Measurements from ENCODE around the gene MRO. TPM values are rescaled to one million over a fixed set of nuclear protein-coding genes. Genes with fewer than 3 reads are reported as not detected.
A peak's percentile ranks its signal among the peaks of the same experiment; 100 is the strongest.
"Not testable (repeated sequence)": the region's sequence is repeated elsewhere in the genome, so short reads cannot be mapped to it uniquely, and the experiment has no call there.

MRO gene
- total and polyA plus RNA-seq, 2 of the 4 experiments (the other 2 are of a cell fraction): not detected

GRCh38 chr18:50857166-50857565 lies 37.4 kb upstream of the MRO start:
- H3K4me2 ChIP-seq (ENCODE audit: low read depth, low read length); H3K9ac ChIP-seq (ENCODE audit: low read depth, low read length); H3K4ac ChIP-seq (ENCODE audit: low read depth, low read length); H3K79me1 ChIP-seq (ENCODE audit: low read depth in 1 of 2, low read length in 2 of 2); H3K9me1 ChIP-seq (ENCODE audit: insufficient read depth, low read length); H3K56ac ChIP-seq (ENCODE audit: extremely low read depth, insufficient read depth, low read length); intact Hi-C loops (cut with micrococcal nuclease); H3K36me3 ChIP-seq (ENCODE audit: control insufficient read depth, insufficient read depth, low read length); H2BK5ac ChIP-seq (ENCODE audit: low read depth, low read length, poor library complexity, severe bottlenecking); H4K20me1 ChIP-seq (ENCODE audit: insufficient read depth, low read length); H4K5ac ChIP-seq (ENCODE audit: low read depth, low read length); in situ Hi-C loops (cut with MboI; ENCODE audit: low sequenced_read_pairs); H2BK20ac ChIP-seq (ENCODE audit: low read depth, low read length); H4K91ac ChIP-seq (ENCODE audit: insufficient read depth, low read depth, low read length); BruUV-seq (replicated peaks); H3K18ac ChIP-seq (ENCODE audit: low read depth, low read length); H4K8ac ChIP-seq (ENCODE audit: low read depth in 2 of 2, low read length in 2 of 2); H3K14ac ChIP-seq (replicated peaks; ENCODE audit: low read depth, low read length); H3K4me1 ChIP-seq (ENCODE audit: control insufficient read depth, insufficient read depth, low read length); H3K27me3 ChIP-seq (ENCODE audit: control insufficient read depth, insufficient read depth, low read length); H3K4me3 ChIP-seq (ENCODE audit: insufficient read depth, low read depth, low read length); H2AK5ac ChIP-seq (ENCODE audit: low read depth, low read length); H2AK9ac ChIP-seq (replicated peaks; ENCODE audit: low read depth, low read length, poor library complexity); H2BK120ac ChIP-seq (ENCODE audit: low read depth, low read length); H3K23ac ChIP-seq (ENCODE audit: low read depth, low read length); H3K27ac ChIP-seq (ENCODE audit: insufficient read depth, low read length); POLR2A ChIA-PET (ENCODE audit: unreplicated experiment); dilution Hi-C loops (cut with HindIII; ENCODE audit: low sequenced_read_pairs, unreplicated experiment); H2BK15ac ChIP-seq (ENCODE audit: low read depth, low read length); H2AFZ ChIP-seq (replicated peaks; ENCODE audit: low read length, poor library complexity); H3K9me3 ChIP-seq (ENCODE audit: control insufficient read depth, insufficient read depth, low read length): not testable (repeated sequence)
- CTCF ChIA-PET: interaction anchor here (0.6 kb wide), 1 partner anchor 28 kb away, joined by 4 read pairs; no protein-coding TSS in a partner anchor
- no CpG with 5 or more reads among the region's 5 CpGs for WGBS, 2 experiments (ENCODE audit: extremely low coverage in 2 of 2, insufficient read length in 1 of 2)
- TF ChIP-seq FOS (IDR thresholded peaks at IDR 0.05; ENCODE audit: low read depth, low read length): 0 out of 2 replicates have a peak, but pooled peaks have one; percentile 13
- ATAC-seq (ENCODE audit: low read depth) (peak; percentile 41; the same call in 1 of the 2 replicates), DNase-seq (peak; percentile 7)
